ENCODE data around the gene MRPL38.

- TF ChIP-seq CTCF (IDR thresholded peaks at IDR 0.05 in 2 of 3, conservative IDR thresholded peaks at IDR 0.05 in 1 of 3; ENCODE audit: borderline replicate concordance in 1 of 3, insufficient read depth in 1 of 3, low read depth in 2 of 3, low read length in 2 of 3) (no peak), TCF7L2 (IDR thresholded peaks at IDR 0.05; ENCODE audit: borderline replicate concordance, extremely low read depth, insufficient read depth, insufficient read length) (no peak), POLR2AphosphoS5 (IDR thresholded peaks at IDR 0.05; ENCODE audit: low read depth, low read length) (no peak), CEBPB (IDR thresholded peaks at IDR 0.05; ENCODE audit: low read depth) (no peak), REST (IDR thresholded peaks at IDR 0.05; ENCODE audit: low read depth) (no peak), POLR2A (IDR thresholded peaks at IDR 0.05; ENCODE audit: borderline replicate concordance, extremely low read depth, insufficient read depth, insufficient read length) (no peak), EGR1 (IDR thresholded peaks at IDR 0.05; ENCODE audit: low read depth) (no peak), CBX3 (IDR thresholded peaks at IDR 0.05; ENCODE audit: low read depth) (no peak), SP1 (IDR thresholded peaks at IDR 0.05; ENCODE audit: low read depth) (no peak), FOSL1 (IDR thresholded peaks at IDR 0.05; ENCODE audit: low read depth) (no peak), ZNF274 (IDR thresholded peaks at IDR 0.05; ENCODE audit: low read depth, low read length) (no peak)
Observed at GRCh38 chr17:75849279-75849646, 55.4 kb downstream of the MRPL38 start.
